Stimulated activated CD8-positive, alpha-beta memory T cell treated with anti-CD3 and anti-CD28 coated beads, Interleukin-7, amount 100 ng/mL, for 24 hours (primary cell): ENCODE measurements around the gene SETD3.

ENCODE experiments used
- DNase-seq: peaks from one replicate; pipeline ENCODE4 v3.0.0-alpha.2; 2020; ENCODE audit warnings: low read depth

SETD3 gene

GRCh38 chr14:99459481-99460100 lies 21.1 kb downstream of the SETD3 start:
- DNase-seq: no peak

DNA sequence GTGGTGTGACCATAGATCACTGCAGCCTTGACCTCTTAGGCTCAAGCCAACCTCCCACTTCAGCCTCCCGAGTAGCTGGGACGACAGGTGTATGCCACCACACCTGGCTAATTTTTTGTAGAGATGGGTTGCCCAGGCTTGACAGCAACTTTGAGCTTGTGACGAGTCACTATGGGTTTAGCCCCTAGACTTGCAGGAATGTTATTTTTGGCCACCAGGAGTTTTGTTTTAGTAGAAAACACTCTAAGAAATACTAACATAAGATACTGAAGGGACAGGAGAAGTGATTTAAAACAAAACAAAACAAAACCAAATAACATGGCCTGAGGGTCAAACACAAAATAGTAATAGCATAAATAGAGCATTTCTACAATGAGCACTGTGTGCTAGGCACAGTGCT lies 26.4 kb downstream of the SETD3 start:
- no peak for DNase-seq

DNA sequence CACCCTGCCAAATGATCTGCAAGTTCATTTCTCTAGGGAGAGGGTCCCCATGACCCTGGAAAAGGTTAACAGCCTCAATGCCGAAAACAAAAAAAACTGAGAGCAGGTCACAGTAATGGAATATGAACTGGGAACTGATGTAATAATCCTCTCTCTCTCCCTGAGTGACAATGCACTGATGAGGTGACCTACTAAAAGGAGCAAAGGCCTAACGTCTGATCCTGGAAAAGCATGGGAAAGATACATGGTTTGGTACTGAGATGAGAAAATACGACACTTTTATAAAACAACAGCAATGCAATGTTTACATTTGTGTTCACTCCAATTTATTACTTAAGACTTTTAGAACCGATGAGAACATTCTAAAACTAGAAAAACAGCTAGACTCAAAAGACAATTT lies 27.7 kb downstream of the SETD3 start:
- DNase-seq: no peak

GRCh38 chr14:99451234-99451633 lies 29.4 kb downstream of the SETD3 start:
- DNase-seq: no peak

DNA sequence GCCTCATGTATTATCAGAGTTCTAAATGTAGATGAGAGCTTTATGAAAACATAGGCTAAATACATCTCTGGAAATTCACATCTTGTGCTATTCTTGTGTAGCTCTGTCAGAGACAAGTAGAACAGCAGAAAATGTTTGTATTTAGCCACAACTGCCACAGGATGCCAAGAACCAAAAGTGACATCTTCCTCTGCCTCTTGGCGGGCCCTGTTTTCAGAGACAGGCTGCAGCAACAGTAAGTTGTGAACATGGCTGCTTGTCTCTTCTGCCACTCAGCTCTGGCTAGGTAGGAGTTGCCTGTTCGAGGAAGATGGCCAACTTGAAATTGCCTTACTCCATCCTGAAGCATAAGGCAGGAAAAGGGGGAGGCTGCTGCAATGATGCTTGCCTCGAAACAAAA lies 30.4 kb downstream of the SETD3 start:
- DNase-seq: no peak

- no peak for DNase-seq
Measured at GRCh38 chr14:99447739-99448138, 32.9 kb downstream of the SETD3 start.

DNA sequence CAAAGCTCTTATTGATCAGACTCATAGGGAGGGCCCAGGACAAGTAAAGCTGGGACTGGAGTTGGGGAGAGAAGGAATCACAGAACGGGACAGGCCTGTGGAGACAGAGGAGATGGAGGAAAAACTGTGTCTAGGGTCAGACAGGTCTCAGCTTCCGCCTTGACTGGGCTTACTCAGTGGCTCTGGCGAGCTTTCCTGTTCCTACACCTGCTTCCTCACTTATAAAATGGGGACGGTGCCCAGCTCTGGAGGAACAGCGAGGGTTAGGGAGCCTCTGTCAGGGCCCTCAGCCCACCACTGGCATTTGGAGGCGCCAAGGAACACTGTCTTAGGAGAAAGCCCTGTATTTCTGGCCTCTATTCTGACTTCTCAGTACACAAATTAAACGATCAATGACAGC lies 34.7 kb downstream of the SETD3 start:
- DNase-seq: no peak

- DNase-seq: no peak
Measured at GRCh38 chr14:99441918-99442317, 38.7 kb downstream of the SETD3 start.

- no peak for DNase-seq
Measured at GRCh38 chr14:99441157-99441870, 39.3 kb downstream of the SETD3 start.

DNA sequence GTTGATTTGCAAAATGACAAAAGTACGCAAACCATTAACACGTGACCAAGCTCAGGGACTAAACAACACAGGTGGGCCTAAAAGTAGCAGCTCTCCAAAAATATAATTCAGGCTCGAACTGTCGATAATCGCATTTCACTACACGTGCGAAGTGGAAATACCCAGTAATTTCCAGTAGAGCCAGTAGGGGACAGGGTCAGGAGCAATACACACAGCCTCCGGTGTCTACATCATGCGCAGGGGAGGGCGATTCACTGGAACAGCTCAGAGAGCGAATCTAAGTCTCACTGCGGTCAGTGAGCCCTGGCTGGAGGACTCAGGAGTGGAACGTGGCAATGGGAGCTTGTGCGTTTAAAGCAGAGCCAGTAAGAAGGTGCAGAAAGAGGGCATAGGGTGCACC lies 40.4 kb downstream of the SETD3 start:
- no peak for DNase-seq

- no peak for DNase-seq
Measured at GRCh38 chr14:99437706-99438105, 43.0 kb downstream of the SETD3 start.

DNA sequence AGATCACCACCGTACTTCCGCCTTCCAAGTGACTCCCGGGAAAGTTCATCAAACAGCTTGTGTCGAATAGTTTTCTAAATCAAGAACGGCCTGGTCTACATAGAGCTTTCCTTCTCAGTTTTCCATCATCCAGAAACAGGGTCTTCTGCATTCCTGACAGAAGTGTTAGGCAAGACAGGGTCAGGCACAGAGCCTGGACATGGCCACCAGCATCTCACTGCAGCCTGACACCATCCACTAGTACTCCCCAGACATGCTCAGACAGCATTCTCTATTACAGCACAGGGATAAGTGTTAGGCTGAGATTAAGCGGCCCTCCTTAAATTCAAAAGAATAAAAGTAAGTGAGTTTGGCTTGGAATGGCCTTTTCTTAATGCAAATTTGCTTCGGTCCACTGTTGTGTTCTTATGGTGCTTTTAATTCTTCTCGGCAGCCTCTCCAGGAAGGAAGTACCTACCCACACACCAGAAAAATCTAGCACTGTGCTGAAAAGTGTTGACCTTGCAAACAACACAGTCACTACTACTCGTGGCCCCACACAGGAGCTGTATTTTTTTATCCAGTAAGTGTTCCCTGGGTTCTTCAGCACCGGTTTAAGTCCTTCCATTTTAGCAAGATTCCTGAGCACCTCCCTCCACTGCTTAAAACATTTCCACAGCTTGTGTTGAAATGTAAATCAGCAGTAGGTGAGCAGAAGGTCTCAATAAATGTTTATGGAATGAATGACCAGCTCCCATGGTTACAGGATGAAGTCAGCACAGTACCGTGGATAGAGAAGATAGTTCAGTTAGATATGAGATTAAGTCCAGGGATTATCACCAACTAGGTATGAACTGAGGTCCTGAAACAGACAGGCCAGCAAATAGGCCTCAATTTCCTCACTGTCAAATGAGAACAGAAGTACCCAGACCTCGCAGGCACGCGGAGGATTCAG lies 44.1 kb downstream of the SETD3 start:
- no peak for DNase-seq

GRCh38 chr14:99435327-99435726 lies 45.3 kb downstream of the SETD3 start:
- no peak for DNase-seq

DNA sequence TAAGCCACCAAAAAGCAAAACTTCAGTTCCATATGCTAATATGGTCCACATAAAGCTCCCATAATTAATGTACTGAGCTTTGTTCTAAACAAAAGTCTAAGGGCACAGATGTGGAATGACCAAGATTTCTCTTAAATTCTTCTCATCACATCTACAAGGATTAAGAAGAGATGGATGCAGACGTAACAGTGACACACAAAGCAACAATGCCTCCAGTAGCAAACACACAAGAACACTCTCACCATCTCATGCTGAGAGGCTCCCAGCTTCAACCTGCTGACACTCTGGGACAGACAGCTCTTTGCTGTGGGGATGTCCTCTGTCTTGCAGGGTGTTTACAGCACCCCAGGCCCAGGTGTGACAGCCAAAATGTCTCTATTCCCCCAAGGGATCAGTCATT lies 48.2 kb downstream of the SETD3 start:
- DNase-seq: no peak

GRCh38 chr14:99431986-99432385 lies 48.7 kb downstream of the SETD3 start:
- no peak for DNase-seq

- DNase-seq: no peak
Measured at GRCh38 chr14:99430491-99430890, 50.2 kb downstream of the SETD3 start.

DNA sequence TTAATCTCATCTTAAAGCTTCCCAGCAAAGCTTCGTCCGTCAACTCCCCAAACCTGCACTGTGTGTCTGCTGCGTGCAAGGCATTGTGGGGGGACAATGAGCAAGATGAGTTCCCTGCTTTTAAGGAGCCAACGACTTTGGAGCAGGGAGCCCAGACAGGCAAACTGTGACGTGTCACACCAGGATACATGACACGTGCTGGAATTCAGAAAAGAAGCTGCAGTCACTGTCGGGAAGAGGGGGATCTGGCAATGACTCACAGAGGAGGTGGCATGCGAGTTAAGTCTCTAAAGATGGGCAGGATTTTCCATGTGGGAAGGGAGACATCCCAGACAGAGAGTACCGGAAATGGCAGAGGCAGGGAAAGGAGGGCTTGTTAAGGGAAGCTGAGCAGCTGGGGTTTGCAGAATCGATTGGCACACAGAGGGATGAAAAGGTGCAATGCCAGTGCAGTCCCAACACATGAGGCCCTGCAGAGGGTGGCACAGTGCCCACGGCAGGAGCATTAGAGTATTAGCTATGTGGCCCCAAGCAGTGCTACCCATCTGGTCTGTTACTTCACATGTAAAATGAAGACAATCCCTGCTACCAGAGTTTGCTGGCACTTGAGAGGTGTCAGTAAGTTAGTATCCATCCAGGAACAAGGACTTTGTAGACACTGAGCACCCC lies 52.9 kb downstream of the SETD3 start:
- no peak for DNase-seq

DNA sequence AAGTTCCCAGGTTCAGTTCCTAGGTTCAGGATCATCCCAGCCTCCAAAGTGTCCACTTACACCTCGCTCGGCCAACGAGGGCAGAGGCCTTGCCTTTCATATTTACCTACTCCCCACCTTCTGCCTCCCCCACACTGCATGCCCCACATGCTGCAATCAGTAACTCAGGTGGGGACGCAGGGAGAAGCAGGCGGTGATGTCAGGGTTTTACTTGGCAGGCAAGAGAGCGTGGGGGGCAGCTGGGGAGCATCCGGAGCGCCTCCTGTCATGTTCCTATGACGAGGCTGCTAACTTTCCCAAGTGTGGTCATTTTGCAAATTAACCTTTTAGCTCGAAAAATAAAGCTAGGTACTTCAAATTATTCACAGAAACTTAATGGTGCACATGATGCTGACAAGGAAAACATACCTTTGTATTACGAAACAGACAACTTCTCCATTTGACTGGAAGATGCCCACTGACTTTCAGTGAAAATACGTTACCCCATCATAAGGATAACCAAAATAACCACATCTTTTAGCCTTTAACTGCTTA lies 53.8 kb downstream of the SETD3 start:
- no peak for DNase-seq

- DNase-seq: no peak
Measured at GRCh38 chr14:99426265-99426664, 54.4 kb downstream of the SETD3 start.

DNA sequence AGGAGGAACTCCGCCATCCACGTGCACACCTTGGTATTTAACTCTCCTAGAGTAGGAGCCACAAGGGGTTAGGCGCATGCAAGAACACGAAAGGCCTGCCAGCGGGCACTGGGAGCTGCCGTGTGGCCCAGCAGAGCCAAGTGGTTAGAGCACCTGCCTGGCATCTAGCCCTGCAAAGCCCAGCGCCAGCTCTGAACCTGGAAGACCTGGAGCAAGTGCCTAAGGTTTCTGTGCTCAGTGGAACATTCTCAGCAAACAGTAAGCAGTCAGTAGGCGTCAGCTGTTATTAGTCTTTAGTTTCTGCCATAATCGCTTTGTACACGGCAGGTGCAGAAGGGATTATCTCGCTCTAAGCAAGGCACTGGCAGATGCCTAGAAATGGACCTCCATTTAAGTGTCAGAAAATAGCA lies 55.4 kb downstream of the SETD3 start:
- no peak for DNase-seq

DNA sequence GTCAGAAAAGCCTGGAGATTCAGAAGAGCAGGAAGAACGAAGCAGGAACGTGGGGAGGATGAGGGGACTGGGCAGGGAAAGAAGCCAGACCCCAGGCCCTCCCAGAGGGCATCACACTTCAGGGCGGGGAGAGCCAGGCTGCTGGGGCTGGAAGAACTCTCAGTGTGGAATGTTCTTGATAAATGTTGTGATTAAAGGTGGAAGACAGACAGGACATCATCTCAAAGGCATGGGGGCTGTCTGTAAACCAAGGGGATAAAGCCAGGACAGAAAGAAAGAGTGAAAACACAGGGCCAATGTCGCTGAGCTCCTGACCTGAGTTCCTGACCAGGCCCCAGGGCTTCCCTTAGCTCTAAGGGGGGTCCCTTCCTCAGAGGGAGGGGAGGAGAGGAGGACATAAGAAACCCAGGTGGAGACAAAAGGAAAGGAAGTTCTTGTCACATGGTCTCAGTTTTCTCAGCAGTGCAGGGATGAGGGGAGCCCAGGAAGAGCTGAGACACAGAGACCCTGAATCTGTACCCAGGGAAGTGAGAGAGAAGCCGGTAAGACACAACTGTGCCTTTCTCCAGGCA lies 56.3 kb downstream of the SETD3 start:
- no peak for DNase-seq

GRCh38 chr14:99423434-99423833 lies 57.2 kb downstream of the SETD3 start:
- no peak for DNase-seq
